ENCODE measurements around the gene RSPO3. TPM values are rescaled to one million over a fixed set of nuclear protein-coding genes. Genes with fewer than 3 reads are reported as not detected.

The RSPO3 gene
- total and polyA plus RNA-seq, 9 of the 15 experiments (the other 6 are each of a cell fraction or from before 2014, with no cell fraction given), result not detected

DNA sequence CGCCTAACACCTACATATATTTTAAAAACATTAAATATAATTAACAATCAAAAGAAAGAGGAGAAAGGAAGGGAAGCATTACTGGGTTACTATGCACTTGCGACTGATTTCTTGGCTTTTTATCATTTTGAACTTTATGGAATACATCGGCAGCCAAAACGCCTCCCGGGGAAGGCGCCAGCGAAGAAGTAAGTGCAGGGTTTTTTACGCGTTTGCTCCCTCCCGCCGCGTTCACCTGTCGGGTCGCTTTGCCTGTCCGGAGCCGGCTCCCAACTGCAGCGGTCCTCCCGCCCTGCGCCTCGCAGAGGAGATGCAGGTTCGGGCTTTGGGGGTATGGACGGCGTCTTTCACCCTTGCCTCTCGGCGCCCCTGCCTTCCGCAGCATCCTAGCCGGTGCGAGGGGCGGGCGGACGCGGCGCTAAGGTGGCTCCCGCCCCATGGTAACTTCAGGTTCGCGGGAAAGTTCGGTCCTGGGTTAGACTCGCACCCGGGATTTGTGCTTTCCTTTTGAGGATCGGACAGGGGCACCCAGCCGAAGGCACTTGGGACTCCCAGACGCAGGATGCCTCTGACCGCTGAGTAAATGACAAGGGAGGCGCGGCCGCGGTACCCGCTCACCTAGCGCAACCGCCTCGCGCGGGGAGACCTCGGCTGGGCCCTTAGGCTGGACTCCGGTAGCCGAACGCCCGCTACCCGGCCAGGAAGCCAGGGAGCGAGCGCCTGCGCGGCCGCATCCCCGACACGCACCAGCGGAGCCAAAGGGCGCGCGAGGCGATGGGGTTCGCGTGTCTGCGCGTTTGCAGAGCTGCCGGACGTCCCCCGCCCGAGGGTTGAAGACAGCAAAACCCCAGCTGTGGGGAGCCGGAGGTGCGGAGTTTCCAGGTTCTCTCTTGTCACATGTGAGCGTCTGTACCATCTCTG is 891 bp downstream of the RSPO3 start:
- no TSS peak for BruUV-seq (replicated peaks)
- ATAC-seq, result no peak
- WGBS (ENCODE audit: insufficient coverage, low coverage, missing lambda C conversion rate), result 41% methylated on average over 41 of the region's 82 CpGs
- Histone ChIP-seq H3K9ac (ENCODE audit: insufficient read depth in 1 of 2, low read depth in 2 of 2, low read length in 2 of 2) (no peak overlapping the region), H3K4me3 (no peak overlapping the region), H3K79me2 (ENCODE audit: control insufficient read depth, insufficient read depth, low read length) (no peaks in the 10 kb centered on the region), H3K36me3 (ENCODE audit: control insufficient read depth, insufficient read depth, low read length) (no peaks in the 10 kb centered on the region), H2AFZ (ENCODE audit: low read depth, low read length) (no peak overlapping the region), H3K27ac (ENCODE audit: extremely low read depth, low read depth, low read length) (no peak overlapping the region), H3K4me2 (ENCODE audit: insufficient read depth, low read length) (no peak overlapping the region), H3K27me3 (ENCODE audit: control insufficient read depth in 2 of 2, insufficient read depth in 2 of 2, low read length in 2 of 2) (peaks cover 0 to 14% of the 10 kb centered on the region in 2 experiments; a peak in 3 of 5 replicates), H3K4me1 (replicated peaks in 1 of 2; ENCODE audit: control insufficient read depth in 2 of 2, insufficient read depth in 2 of 2, low read length in 2 of 2) (peaks cover 0 to 12% of the 10 kb centered on the region in 2 experiments; a peak in 1 of 5 replicates), H3K9me3 (replicated peaks; ENCODE audit: control insufficient read depth, insufficient read depth, low read depth, low read length) (no peaks in the 10 kb centered on the region), H4K20me1 (replicated peaks; ENCODE audit: control insufficient read depth, insufficient read depth, low read length) (no peaks in the 10 kb centered on the region), H3K9me1 (ENCODE audit: control insufficient read depth, insufficient read depth, low read length) (no peaks in the 10 kb centered on the region)
- FAIRE-seq, result no peak
- TF ChIP-seq, protein P1, sequence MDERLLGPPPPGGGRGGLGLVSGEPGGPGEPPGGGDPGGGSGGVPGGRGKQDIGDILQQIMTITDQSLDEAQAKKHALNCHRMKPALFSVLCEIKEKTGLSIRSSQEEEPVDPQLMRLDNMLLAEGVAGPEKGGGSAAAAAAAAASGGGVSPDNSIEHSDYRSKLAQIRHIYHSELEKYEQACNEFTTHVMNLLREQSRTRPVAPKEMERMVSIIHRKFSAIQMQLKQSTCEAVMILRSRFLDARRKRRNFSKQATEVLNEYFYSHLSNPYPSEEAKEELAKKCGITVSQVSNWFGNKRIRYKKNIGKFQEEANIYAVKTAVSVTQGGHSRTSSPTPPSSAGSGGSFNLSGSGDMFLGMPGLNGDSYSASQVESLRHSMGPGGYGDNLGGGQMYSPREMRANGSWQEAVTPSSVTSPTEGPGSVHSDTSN (CRISPR knock-in tag; IDR thresholded peaks at IDR 0.05; ENCODE audit: low read depth), result no peak
- TF ChIP-seq, protein P1 (tag; conservative IDR thresholded peaks at IDR 0.05; ENCODE audit: low read depth), result no peak
- TF ChIP-seq MCM2 (IDR thresholded peaks at IDR 0.05; ENCODE audit: low read depth) (no peak), ELF2 (CRISPR knock-in tag; IDR thresholded peaks at IDR 0.05) (no peak), DACH1 (IDR thresholded peaks at IDR 0.05; ENCODE audit: partially characterized antibody) (no peak)
- CTCF ChIA-PET (ENCODE audit: low intra/inter-chr PET ratio), result no interaction called here
- POLR2A ChIA-PET, result interaction anchor here (1.0 kb wide), 1 partner anchor 1133 kb away, joined by 3 read pairs; the partner anchor contains the start of gene TRMT11
- no peak for DNase-seq (ENCODE audit: extremely low read depth in 1 of 4, low spot score in 3 of 4)
- intact Hi-C loops (cut with micrococcal nuclease), result loop anchor here (2.0 to 5.0 kb wide), 3 partner anchors 757 to 1123 kb away; no protein-coding TSS in a partner anchor
- in situ Hi-C loops (cut with MboI), result loop anchor here (25.0 kb wide), 1 partner anchor 1082 kb away; no protein-coding TSS in a partner anchor

Data from K562 (cell line).